HG02943 (cell line): Measurements from ENCODE around the gene P2RX2.

ENCODE experiments used
- ATAC-seq: cut with Tn5 transposase; IDR thresholded peaks from one replicate; pipeline ENCODE4 v1.9.1; 2021; ENCODE audit warnings: mild to moderate bottlenecking, low read depth, moderate library complexity; ENCODE audit not compliant: unreplicated experiment

P2RX2 gene

DNA sequence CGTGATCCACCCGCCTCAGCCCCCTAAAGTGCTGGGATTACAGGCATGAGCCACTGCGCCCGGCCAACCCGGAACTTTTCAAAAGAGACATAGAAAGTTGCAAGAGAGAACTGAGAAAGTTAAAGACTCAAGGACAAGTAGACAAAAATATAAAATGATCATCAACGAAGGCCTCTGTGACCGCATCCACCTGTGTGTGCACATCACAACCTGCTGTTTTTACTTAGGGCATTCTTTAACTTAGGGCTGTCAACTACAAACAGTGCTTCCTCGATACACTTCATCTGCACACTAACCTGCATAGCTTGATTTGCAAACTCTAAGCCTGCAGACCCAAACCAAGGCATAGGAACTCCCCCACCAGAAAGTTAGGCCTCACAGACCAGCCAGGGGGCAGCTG is 14.8 kb downstream of the P2RX2 start:
- no peak for ATAC-seq

GRCh38 chr12:132633901-132634300 is 15.3 kb downstream of the P2RX2 start:
- ATAC-seq: no peak

- no peak for ATAC-seq
These were observed 15.9 kb downstream of the P2RX2 start for GRCh38 chr12:132634411-132634990.

DNA sequence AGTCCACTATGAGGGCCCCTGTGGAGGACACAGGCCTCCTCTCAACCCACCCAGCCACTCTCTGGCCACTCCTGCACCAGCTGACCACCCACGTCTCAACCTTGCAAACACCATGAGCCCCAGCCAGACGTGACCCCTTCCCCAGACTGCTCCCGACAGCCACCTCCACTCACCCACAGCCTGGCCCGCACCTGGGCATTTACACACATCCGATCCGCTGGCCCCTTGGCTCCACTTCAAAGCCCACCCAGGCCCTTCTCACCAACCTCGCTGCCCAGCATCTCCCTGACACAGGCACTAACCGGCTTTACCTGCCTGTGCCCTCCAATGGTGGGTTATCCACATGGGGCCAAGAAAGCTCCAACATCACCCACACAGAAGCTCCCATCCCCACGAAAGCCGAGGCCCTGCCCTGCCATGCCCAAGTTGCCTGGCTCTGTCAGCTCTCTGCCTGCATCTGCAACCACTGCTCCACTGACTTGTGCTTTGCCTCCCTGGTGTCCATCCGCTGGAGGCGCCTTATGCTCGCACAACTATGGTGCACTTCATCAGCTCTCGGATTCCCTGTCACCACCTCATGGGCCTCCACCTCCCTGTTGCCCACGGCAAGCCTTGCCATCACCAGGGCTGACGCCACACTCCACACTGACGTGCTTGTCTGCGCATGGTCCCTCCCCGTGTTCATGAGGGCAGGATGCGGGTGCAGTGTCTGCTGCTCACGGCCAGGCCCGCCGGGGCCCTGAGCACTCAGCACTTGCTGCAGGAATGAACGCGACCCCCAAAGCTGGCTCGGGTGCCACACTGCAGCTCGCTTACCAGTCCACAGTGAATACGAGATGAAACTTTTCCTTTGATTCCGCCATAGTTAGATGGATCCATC is 16.7 kb downstream of the P2RX2 start:
- no peak for ATAC-seq

- ATAC-seq: no peak
These were observed 19.2 kb downstream of the P2RX2 start for GRCh38 chr12:132637811-132638210.

DNA sequence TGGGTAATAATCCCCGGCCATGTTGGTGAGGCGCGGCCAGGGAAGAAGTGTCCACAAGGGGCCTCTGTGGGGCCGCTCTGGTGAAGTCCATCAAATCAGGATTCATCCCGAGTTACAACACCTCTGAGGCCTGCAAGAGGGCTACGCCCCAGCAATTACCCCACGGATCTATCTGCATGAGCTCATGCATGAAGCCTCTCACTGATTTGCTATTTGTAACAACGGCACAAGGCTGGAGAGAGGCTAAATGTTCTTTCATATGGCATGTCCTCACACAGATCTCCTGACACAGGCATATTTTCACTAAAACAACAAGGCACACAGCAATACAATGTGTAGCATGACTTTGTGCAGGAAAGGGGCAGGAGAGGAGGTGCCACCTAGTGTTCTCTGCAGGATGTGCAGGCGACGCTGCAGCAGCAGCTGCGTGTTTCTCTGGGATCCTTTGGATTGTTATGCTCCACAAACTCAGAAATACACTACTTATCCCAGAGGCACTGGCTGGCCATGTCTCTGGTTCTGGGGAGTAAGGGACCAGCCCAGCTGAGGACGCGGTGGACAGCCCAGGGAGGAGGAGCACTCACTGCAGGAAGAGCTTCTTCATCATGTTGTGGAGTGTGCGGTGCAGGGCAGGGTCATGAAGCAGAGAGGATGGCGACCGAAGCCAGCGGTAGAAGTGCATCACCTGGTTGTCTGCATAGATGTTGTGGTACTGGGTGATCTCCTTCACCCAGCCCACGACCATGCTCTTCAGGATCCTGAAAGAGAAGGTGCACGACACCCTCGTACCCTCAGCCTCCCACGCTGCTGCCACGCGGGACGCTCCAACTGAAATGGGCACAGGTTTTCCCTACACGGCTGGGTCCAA is 20.2 kb downstream of the P2RX2 start:
- no peak for ATAC-seq

GRCh38 chr12:132639956-132640520 is 21.5 kb downstream of the P2RX2 start:
- no peak for ATAC-seq

DNA sequence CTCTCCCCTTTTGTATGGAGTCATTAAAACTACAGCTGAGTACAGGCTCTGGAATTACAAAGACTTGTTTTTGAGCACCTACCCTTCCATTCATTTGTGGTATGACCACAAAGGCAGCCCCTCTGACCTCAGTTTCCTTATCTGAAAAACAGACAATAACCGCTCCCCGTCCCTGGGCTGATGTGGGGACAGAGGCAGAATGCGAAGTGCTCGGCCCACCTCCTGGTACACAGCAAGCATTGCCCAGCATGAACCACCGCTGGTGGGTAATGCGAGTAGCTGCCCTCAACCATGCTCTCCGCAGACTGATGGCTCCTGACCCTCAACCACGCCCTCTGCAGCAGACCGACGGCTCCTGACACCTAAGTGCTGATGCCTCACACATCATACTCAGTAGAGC is 22.4 kb downstream of the P2RX2 start:
- ATAC-seq: no peak

GRCh38 chr12:132641811-132642650 is 23.5 kb downstream of the P2RX2 start:
- no peak for ATAC-seq

- ATAC-seq: no peak
These were observed 24.6 kb downstream of the P2RX2 start for GRCh38 chr12:132642846-132643835.

- ATAC-seq: no peak
These were observed 28.3 kb downstream of the P2RX2 start for GRCh38 chr12:132646850-132647249.

GRCh38 chr12:132647858-132648257 is 29.3 kb downstream of the P2RX2 start:
- ATAC-seq: no peak

DNA sequence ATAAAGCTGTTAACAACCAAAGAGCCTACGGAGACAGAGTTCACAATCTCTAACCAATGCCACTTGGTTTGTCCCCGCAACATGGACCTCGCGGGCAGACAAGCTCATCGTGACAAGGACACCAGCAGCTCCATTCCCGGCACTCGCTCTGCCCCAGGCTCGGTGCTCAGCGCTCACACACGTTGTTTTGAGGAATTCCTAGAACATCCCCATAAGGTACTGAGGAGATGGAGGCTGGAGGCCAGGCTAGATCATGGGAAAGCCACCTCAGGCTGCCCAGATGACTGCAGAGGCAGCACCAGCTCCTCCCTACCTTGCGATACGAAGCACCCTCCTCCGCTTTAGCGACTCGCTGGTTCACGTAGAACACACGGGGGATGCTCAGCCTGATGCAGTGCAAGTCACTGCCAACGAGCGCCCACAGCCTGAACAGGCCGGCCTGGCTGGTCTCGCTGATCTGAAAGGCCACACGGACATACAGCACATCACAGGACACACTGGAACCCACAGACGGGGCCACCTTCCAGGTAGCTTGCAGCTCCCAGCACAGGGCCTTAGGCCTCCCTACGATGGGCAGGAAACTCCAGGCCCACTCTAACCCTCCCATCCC is 30.1 kb downstream of the P2RX2 start:
- ATAC-seq: no peak

DNA sequence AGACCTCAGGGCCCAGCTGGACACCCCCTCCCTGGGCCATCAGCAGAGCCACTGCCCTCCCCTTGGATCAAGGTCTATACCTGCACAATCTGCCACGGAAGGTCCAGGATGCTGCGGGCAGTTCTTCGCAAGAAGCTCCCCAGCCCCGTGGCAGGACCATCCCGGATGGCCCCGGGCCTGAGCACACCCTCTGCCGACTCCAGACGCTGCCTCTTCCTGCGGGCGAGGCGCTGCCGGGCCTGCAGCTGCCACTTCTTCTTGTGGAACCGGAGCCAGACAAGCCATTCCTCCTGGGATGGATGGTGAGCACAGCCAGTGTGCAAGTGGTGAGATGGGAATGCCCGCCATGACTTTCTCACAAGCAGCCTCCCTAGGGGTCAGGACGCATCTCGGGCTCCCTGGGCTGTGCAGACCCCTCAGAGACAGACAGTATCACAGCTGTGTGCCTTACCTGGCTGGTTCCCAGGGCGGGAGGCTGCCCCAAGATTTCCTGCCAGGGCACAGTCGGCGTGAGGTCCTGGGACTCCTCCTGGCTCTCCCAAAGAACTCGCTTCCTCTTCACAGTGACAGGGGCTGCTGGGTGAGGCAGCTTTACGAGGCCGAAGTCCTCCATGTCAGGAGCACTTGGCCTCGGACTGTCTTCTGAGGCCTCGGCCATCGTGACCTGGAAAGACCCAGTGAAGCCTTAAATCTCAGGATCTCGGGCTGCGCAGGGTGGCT is 30.8 kb downstream of the P2RX2 start:
- ATAC-seq: no peak

GRCh38 chr12:132651444-132652100 is 33.0 kb downstream of the P2RX2 start:
- ATAC-seq: no peak

DNA sequence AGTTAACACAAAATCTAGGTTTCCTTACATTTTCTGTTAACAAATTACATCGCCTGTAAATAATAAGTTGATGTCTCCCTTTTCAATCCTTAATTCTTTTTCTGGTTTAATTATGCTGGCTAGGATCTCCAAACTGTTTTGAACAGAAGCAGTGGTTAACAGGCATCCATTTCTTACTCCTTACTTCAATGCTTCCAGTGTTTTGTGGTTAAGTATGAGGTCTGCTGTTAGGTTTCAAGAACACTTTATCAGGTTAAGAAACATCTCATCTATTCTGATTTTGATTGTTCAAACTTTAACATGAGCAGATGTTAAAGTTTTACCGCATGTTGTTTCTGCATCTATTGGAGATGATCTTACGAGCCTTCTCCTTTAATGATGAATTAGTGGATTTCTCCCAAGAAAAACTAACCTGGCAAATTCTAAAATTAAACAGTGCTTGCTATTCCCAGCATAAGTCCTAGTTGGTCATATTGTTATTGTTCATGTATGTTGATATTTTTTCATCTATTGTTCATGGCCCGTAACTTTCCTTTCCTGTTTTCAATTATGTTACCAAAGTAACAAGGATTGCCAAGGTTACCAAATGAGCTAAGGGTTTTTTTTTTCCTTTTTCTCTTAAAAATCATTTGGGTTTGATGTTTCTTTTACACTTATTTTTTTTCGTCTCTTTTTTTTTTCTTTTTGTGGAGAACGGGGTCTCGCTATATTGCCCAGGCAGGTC is 35.2 kb downstream of the P2RX2 start:
- ATAC-seq: no peak
